Measurements from ENCODE around the gene ADARB1.

Gene ADARB1

GRCh38 chr21:45263534-45263933 is 189.2 kb downstream of the ADARB1 start:
- Mint-ChIP-seq H3K4me3 (no peak overlapping the region), H3K36me3 (ENCODE audit: low read depth) (peaks cover 55% of the 10 kb centered on the region)

GRCh38 chr21:45264146-45264911 is 189.9 kb downstream of the ADARB1 start:
- Mint-ChIP-seq H3K4me3 (no peak overlapping the region), H3K4me1 (no peaks in the 10 kb centered on the region), H3K36me3 (ENCODE audit: low read depth) (peaks cover 55% of the 10 kb centered on the region), H3K9me3 (peaks cover 15% of the 10 kb centered on the region), H3K27ac (no peak overlapping the region), H3K27me3 (ENCODE audit: low read depth, poor library complexity) (no peaks in the 10 kb centered on the region)
- DNase-seq = no peak
- TF ChIP-seq CTCF (IDR thresholded peaks at IDR 0.05) = no peak

More at GRCh38 chr21:45263534-45263933, 189.2 kb downstream of the ADARB1 start:
- H3K27ac Mint-ChIP-seq = peak overlapping the region; percentile 48
- no peak for TF ChIP-seq CTCF (IDR thresholded peaks at IDR 0.05)
- DNase-seq = no peak
- peaks cover 15% of the 10 kb centered on the region for H3K9me3 Mint-ChIP-seq
- H3K4me1 Mint-ChIP-seq = peaks cover 3% of the 10 kb centered on the region
- no peaks in the 10 kb centered on the region for H3K27me3 Mint-ChIP-seq (ENCODE audit: low read depth, poor library complexity)

GRCh38 chr21:45264912-45265515 is 190.6 kb downstream of the ADARB1 start:
- Mint-ChIP-seq H3K4me3 (no peak overlapping the region), H3K27ac (no peak overlapping the region), H3K27me3 (ENCODE audit: low read depth, poor library complexity) (no peaks in the 10 kb centered on the region), H3K9me3 (peaks cover 15% of the 10 kb centered on the region), H3K4me1 (no peaks in the 10 kb centered on the region), H3K36me3 (ENCODE audit: low read depth) (peaks cover 55% of the 10 kb centered on the region)
- no peak for DNase-seq
- TF ChIP-seq CTCF (IDR thresholded peaks at IDR 0.05) = no peak

- Mint-ChIP-seq H3K36me3 (ENCODE audit: low read depth) (peaks cover 55% of the 10 kb centered on the region), H3K9me3 (peaks cover 15% of the 10 kb centered on the region), H3K27ac (no peak overlapping the region), H3K4me1 (no peaks in the 10 kb centered on the region), H3K4me3 (no peak overlapping the region), H3K27me3 (ENCODE audit: low read depth, poor library complexity) (no peaks in the 10 kb centered on the region)
- no peak for TF ChIP-seq CTCF (IDR thresholded peaks at IDR 0.05)
- DNase-seq = no peak
Observed at GRCh38 chr21:45265721-45266517, 191.5 kb downstream of the ADARB1 start.

GRCh38 chr21:45266518-45267389 is 192.4 kb downstream of the ADARB1 start:
- Mint-ChIP-seq H3K4me1 (no peaks in the 10 kb centered on the region), H3K9me3 (peaks cover 15% of the 10 kb centered on the region), H3K4me3 (no peak overlapping the region), H3K27me3 (ENCODE audit: low read depth, poor library complexity) (no peaks in the 10 kb centered on the region), H3K36me3 (ENCODE audit: low read depth) (peaks cover 53% of the 10 kb centered on the region), H3K27ac (no peak overlapping the region)
- no peak for TF ChIP-seq CTCF (IDR thresholded peaks at IDR 0.05)
- DNase-seq = no peak
